Esophagus mucosa (tissue), 1 donor: ENCODE data around the gene ELAVL1. TPM values are rescaled to one million over a fixed set of nuclear protein-coding genes. Genes with fewer than 3 reads are reported as not detected.
"Not testable (repeated sequence)": the region's sequence is repeated elsewhere in the genome, so short reads cannot be mapped to it uniquely, and the experiment has no call there.

Experiments
- ATAC-seq: fragments of 200-7000 bp; cut with Tn5 transposase; one replicate; pipeline ENCODE4 v1.9.1; 2020
- total RNA-seq: library from RNA; stranded (reverse); gene quantifications from one replicate; pipeline ENCODE4 v1.2.4, GENCODE V29; 2023
- donor health status: DM: yes; HTN: yes; CAD: no.

Gene ELAVL1
- total RNA-seq, 1 donor from 2014 or later, result 48.7 TPM

DNA sequence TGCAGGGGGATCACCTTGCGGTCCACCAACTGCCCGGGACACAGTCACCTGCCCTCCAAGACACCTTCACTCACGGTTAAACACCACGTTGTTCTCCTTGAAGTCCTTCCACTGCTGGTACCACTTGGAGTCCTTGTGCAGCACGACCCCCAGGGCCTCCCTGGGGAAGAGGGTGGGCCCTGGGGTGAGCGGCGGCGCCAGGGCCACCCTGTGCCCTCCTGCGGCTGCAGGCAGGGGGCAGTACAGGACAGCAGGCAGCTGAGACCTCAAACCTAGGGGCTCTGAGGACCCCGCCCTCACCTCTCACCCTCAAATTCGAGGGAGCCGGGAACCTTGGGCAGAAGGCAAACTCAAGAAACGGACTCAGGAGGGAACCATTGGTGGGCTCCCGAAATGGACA, 72.0 kb downstream of the ELAVL1 start:
- no peak for ATAC-seq

DNA sequence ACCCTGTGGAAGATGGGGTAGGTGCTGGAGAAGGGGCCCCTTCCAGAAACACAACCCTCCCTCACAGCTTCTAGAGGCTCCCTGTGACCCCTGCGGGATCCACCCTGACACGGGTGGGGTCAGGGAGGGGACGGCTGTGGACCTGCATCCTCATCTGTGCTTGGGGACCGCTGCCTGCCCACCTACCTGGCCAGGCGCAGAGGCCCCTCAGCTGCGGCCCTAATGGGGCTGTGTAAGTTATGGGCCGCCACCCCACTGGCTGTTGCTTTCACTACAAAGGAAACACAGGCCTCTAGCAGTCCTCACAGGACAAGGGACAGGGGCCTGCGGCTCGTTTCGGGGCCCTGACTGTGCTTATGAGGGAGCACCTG, 72.5 kb downstream of the ELAVL1 start:
- no peak for ATAC-seq

DNA sequence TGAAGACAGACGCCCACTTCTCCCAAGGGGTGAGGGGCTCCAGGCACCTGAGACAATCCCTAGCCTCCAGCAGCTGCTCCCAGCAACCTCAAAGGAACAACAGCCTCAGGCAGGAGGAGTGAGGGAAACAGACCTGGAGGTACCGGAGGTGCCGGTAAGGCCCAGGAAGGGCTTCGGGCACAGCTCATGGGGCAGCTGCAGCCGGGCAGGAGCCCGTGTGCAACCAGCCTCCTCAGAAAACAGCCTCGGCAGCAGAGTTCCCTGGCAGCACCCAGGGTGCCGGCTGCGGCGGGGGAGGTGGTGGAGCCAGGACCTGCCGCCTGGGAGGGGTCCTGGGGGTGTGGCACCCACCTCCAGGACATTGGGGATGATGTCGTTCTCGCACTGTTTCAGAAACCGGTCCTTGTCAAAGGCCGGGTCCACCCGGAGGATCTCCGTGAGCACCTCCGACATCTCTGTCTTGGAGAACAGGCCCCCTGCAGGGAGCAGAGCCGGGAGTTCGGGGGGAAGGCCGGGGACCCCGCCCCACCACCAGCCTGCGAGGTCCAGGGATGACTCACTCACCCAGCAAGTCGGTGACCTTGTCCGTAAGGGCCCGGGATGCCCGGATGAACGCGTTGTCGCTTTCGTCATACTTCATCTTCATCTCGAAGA, 73.0 kb downstream of the ELAVL1 start:
- ATAC-seq, result no peak

DNA sequence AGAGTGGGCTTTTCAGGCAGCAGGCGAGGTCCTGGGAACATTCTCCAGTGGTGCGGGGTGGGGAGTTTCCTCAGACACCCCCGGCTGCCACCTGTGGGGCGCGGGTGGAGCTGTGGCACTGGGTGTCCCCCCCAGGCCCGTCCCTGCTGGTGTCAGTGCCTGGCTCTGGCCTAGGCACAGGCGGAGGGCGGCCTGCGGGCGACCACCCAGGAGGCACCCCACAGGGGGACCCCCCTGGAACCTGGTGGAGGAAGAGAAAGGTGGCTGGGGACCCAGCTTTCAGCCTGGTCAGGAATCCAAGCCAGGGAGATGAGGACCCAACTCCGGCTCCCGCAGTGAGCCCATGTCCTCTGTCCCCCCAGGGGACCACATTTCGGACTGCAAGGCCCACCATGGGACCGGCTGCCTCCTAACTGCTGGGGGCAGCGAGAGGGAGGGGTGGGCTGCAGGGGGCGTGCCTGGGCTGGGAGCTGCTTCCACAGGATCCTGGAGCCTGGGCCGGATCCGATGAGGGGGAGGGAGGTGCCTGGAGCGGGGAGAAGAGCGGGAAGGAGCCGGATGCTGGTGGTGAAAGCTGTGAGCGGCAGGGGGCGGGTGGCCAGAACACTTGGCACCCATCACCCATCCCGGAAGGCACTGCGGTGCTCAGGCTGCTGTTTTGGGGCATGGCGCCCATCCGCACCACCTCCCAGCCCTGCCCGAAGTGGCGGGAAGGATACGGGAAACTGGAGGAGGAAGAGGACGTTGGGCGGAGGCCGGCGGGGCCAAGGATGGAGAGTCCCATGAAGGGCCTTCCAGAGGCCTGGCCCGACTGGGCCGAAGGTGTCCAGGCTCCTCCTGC, 74.0 kb downstream of the ELAVL1 start:
- ATAC-seq, result peak; percentile 1

DNA sequence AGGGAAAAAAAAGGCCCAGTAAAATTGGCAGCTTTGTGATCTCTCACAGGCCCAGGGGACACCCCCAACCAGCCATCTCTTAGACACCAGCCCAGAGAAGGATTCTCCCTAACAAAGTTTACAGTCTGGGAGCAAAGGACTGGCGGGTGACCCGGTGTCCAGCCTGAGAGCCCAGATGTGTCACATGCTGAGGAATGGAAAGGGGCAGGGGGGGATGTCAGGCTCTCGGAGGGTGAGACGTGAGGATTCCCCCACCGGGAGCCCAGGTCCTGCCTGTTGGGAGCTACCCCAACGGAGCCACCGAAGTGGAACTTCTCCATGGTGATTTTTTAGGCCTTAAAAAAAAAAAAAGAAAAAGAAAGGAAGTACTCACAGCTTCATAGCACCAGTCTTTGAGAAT, 74.7 kb downstream of the ELAVL1 start:
- no peak for ATAC-seq

- not testable (repeated sequence) for ATAC-seq
Measured at GRCh38 chr19:7930030-7930429, 75.4 kb downstream of the ELAVL1 start.

DNA sequence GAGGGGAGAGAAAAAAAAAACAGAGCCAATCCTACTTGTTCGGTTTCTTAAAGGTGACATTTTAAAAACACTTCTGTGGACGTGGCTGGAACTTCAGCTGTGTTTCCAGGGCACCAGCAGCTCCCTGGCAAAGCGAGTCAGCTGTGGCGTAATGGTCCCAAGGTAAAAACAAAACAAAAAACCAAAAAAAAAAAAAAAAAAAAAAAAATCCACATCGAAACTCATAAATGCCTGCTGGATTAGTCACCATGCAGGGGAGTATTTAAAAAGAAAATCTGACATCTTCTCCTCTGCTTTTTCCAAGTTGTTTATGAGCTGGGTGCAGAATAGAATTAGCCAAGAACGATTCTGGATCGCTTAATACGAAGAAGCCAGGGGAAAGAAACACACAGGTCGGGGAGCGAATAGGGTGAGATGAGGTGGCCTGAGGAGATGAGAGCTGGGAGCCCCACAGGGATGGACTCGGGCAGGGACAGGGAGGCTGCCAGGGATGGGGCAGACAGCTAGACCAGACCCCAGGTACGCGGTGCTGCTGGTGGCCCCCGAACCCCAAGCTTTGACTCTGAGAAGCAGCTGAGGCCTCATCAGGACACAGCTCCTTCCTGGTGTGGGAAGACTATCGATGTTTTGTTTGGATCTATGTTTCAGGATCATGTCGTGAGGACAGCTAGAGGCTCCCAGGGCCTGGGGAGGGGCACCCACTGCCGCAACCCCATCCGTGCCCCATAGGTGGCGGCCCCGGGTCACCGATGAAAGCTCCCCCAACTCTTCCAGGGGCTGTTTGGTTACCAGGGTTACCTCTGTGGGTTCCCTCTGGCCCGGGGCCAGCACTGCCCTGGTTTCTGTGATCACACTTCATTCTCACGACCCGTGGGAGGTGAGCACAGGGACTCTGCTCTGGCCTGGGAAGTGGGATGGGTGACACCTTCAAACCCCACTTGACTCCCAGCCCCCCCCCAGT, 76.4 kb downstream of the ELAVL1 start:
- ATAC-seq, result no peak

GRCh38 chr19:7928334-7928706, 77.1 kb downstream of the ELAVL1 start:
- no peak for ATAC-seq

- ATAC-seq, result no peak
Measured at GRCh38 chr19:7927605-7928333, 77.7 kb downstream of the ELAVL1 start.

GRCh38 chr19:7926727-7927604, 78.5 kb downstream of the ELAVL1 start:
- no peak for ATAC-seq

DNA sequence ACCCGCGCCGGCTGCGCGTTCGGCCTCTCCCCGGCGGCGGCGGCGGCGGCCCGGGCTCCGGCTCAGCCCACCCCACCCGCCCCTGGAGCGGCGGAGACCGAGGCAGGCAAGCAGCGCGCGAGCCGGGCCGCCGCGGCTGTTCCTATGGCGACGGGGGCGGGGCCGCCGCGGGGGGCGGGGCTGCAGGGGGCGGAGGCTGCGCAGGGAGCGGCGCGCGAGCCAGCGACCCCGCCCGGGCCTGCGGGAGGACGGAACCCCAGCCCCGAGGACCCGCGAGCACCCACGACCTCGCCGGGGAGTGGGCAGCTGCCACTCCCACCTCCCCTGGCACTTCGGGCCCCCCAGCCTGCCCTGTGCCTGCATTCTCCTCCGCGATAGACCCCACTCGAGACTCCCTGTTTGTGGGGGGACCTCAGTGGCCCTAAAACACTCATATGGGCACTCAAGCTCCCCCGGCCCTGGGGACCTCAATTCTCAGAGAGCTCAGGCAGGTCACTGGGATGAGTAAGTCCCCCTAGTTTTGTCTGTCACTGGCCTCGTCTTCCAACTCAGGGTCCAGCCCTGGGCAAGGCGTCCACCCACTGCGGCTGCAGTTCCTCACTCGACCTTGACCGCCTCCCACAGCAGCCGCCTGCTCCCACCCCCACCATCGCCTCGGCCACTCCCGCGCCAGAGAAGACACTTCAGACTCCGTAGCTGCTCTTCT, 79.3 kb downstream of the ELAVL1 start, which contains the start of gene CTXN1:
Gene CTXN1 (minus strand): TSS at position 115 of the 706 bp plus-strand sequence. CDS start 597 bp downstream, outside the sequence.
- ATAC-seq, result peak; percentile 28

DNA sequence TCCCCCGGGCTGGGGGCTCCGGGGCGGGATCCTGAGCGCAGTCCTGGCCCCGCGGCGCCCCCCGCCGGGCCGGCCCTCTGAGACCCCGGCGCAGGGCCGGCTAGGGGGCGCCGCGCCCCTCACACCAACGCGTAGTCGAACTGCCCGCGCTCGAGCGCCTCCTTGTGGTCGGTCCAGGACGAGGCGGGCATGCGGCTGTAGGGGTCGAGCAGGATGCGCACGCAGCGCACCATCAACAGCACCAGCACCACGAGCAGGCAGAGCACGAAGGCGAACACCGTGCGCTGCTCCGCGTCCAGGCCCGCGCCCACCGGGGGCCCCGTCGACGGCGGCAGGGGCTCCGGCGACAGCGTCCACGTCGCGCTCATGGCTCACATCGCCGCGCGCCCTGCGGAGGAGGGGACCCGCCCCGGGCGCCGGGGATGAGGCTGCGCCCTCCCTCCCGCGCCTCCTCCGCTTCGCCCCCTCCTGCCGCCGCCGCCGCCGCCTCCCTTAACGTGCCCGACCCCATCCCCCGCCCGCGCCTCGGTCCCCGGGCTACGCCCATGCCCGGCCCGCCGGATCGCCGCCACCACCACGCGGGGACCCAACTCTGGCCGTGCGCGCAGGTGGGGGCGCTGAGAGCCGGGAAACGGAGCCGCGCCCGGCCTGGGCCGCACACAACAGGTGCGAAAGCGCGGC, 80.1 kb downstream of the ELAVL1 start:
- ATAC-seq, result no peak

- no peak for ATAC-seq
Measured at GRCh38 chr19:7924651-7925170, 80.7 kb downstream of the ELAVL1 start.

- ATAC-seq, result no peak
Measured at GRCh38 chr19:7924241-7924640, 81.2 kb downstream of the ELAVL1 start.

DNA sequence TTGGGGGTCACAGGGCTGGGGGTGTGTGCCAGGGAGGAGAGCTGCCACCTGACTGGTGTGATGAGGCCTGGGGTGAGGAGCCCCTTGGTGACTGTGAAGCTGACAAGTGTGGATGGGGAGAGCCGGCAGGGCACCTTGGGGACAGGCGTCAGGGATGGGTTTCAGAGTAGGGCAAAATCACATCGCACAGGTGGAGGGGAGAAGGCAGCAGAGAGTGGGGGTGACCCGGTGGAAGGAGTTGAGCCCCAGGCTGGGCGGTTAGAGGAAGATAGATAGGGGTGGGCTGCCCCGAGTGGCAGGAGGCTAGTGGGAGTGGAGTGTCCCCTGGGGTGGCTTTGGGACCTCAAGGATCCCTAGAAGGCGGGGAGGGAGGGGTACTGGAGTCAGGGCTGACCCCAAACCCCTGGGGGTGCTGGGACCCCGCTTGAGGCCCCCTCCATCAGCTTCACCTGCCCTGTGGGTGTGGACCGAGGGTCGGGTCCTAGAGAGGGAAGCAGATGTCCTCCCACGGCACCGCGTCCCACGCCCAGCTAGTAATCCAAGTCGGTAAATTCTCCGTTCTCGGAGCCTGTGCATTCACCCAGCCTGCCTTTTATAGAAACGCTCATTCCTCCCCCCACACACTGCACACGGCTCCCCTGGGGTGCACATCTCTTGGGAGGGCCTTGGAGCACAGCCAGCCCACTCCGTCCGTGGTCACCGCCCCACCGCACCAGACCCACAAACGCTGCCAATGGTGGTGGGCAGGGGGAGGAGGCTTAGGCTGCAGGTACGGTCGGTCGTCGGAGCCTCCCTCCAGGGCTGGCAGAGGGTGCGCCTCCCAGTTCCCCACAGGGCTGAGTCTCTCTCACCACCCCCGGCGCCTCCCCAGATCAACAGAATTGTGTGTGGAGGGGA, 81.9 kb downstream of the ELAVL1 start:
- no peak for ATAC-seq

DNA sequence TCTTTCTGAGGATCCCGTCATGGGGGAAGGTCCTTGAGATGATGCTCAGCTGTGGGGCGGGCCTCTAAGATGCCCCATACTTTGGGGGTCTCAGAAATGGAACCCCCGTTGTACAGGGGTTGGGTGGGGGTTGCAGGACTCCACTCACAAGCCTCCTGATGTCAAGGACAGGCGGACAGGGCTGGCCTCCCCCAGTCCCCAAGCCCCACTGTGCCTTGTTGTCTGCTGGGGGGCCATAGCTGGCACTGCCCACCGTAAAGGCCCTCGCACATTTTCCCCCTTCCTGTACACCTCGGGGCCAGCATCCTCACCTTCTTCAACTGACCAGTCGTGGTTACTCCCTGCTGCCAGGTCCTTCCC, 82.6 kb downstream of the ELAVL1 start:
- ATAC-seq, result no peak

DNA sequence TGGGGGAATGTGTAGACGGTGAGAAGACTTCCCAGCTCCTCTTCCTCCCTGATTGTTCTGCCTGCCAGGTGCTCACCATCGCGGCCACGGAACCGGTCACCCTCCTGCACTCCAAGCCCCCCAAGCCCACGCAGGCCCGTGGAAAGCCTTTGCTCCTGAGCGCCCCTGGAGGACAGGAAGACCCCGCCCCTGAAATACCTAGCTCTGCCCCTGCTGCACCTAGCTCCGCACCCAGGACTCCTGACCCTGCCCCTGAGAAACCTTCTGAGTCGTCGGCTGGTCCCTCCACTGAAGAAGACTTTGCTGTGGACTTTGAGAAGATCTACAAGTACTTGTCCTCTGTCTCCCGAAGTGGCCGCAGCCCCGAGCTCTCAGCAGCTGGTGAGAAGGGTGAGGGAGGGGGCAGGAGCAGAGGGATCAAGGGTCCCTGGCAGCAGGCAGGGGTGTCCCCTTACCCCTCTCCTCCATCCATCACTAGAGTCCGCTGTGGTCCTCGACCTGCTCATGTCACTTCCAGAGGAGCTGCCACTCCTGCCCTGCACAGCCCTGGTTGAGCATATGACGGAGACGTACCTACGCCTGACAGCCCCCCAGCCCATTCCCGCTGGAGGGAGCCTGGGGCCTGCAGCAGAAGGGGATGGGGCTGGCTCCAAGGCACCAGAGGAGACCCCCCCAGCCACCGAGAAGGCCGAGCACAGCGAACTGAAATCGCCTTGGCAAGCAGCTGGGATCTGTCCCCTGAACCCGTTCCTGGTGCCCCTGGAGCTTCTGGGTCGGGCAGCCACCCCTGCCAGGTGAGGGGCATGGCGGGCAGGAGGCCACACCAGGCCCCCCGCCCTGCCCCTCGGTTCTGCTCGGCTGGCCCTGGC, 83.2 kb downstream of the ELAVL1 start:
- ATAC-seq, result no peak
